GM21528 (cell line): ENCODE results near the gene NTNG2.

ENCODE experiments used
- ATAC-seq: cut with Tn5 transposase; IDR thresholded peaks from one replicate; pipeline ENCODE4 v1.9.1; 2021; ENCODE audit warnings: mild to moderate bottlenecking, moderate library complexity; ENCODE audit not compliant: unreplicated experiment, low FRiP score

The NTNG2 gene

GRCh38 chr9:132146039-132146438, 15.8 kb upstream of the NTNG2 start:
- ATAC-seq: no peak

- ATAC-seq: no peak
These were observed 15.3 kb upstream of the NTNG2 start for GRCh38 chr9:132146575-132146974.

- ATAC-seq: no peak
These were observed 14.5 kb upstream of the NTNG2 start for GRCh38 chr9:132147331-132147730.

GRCh38 chr9:132147839-132148238, 14.0 kb upstream of the NTNG2 start:
- no peak for ATAC-seq

GRCh38 chr9:132150256-132150655, 11.6 kb upstream of the NTNG2 start:
- no peak for ATAC-seq

GRCh38 chr9:132151118-132151517, 10.7 kb upstream of the NTNG2 start:
- ATAC-seq: no peak

- no peak for ATAC-seq
These were observed 9.6 kb upstream of the NTNG2 start for GRCh38 chr9:132152231-132152630.

- ATAC-seq: no peak
These were observed 6.8 kb upstream of the NTNG2 start for GRCh38 chr9:132154863-132155567.

- ATAC-seq: no peak
These were observed 6.3 kb upstream of the NTNG2 start for GRCh38 chr9:132155568-132155895.

- no peak for ATAC-seq
These were observed 5.6 kb upstream of the NTNG2 start for GRCh38 chr9:132156262-132156661.

GRCh38 chr9:132157347-132158116, 4.3 kb upstream of the NTNG2 start:
- no peak for ATAC-seq

- no peak for ATAC-seq
These were observed 786 bp upstream of the NTNG2 start for GRCh38 chr9:132160802-132161742.

- no peak for ATAC-seq
These were observed 1.1 kb downstream of the NTNG2 start for GRCh38 chr9:132162764-132163456.

- ATAC-seq: no peak
These were observed 1.6 kb downstream of the NTNG2 start for GRCh38 chr9:132163457-132163875.

- ATAC-seq: no peak
These were observed 2.2 kb downstream of the NTNG2 start for GRCh38 chr9:132163876-132164603.

GRCh38 chr9:132164604-132165362, 2.9 kb downstream of the NTNG2 start:
- no peak for ATAC-seq

- ATAC-seq: no peak
These were observed 4.7 kb downstream of the NTNG2 start for GRCh38 chr9:132166599-132166998.

- no peak for ATAC-seq
These were observed 5.3 kb downstream of the NTNG2 start for GRCh38 chr9:132167192-132167591.

GRCh38 chr9:132168347-132168746, 6.5 kb downstream of the NTNG2 start:
- no peak for ATAC-seq
